NT2/D1 (cell line): Measurements from ENCODE around the gene IL11.

ENCODE experiments used
- DNase-seq: peaks from one replicate; pipeline ENCODE4 v3.0.0-alpha.2; 2011; ENCODE audit warnings: low read depth, low spot score
- H3K27me3 ChIP-seq: 2 replicates; pipeline ENCODE4 v1.6.0; 2011; ENCODE audit warnings: mild to moderate bottlenecking; ENCODE audit not compliant: insufficient read length, insufficient read depth
- H3K36me3 ChIP-seq: 2 replicates; pipeline ENCODE4 v1.6.1; 2011; ENCODE audit warnings: mild to moderate bottlenecking, low read length, mixed read lengths; ENCODE audit not compliant: insufficient read depth, insufficient read length
- H3K4me1 ChIP-seq: 2 replicates; pipeline ENCODE4 v1.5.1; 2011; ENCODE audit not compliant: insufficient read depth, insufficient read length
- H3K4me3 ChIP-seq: 2 replicates; pipeline ENCODE4 v1.5.1; 2011; ENCODE audit warnings: low read depth; ENCODE audit not compliant: insufficient read length
- H3K9ac ChIP-seq: 2 replicates; pipeline ENCODE4 v1.6.0; 2011; ENCODE audit warnings: low read depth; ENCODE audit not compliant: insufficient read length
- H3K9me3 ChIP-seq: 2 replicates; pipeline ENCODE4 v1.5.1; 2011; ENCODE audit warnings: mild to moderate bottlenecking, low read length; ENCODE audit not compliant: insufficient read depth
- SUZ12 ChIP-seq: IDR thresholded peaks from 2 replicates; pipeline ENCODE4 v1.6.1; 2011; ENCODE audit not compliant: insufficient read length, insufficient read depth; ENCODE audit errors: extremely low read depth
- YY1 ChIP-seq: IDR thresholded peaks from 2 replicates; pipeline ENCODE4 v1.6.1; 2011; ENCODE audit not compliant: insufficient read length, insufficient read depth
- ZNF274 ChIP-seq: IDR thresholded peaks from 2 replicates; pipeline ENCODE4 v1.6.1; 2011; ENCODE audit warnings: mild to moderate bottlenecking, low read depth, low read length

Gene IL11

GRCh38 chr19:55400281-55401087 is 30.2 kb upstream of the IL11 start:
- peaks cover 43% of the 10 kb centered on the region for H3K36me3 ChIP-seq
- H3K9ac ChIP-seq, result peak overlapping the region; percentile 21
- no peak for DNase-seq
- H3K4me3 ChIP-seq, result no peak overlapping the region
- H3K4me1 ChIP-seq, result peaks cover 11% of the 10 kb centered on the region
- no peaks in the 10 kb centered on the region for H3K27me3 ChIP-seq
- TF ChIP-seq SUZ12, result no peak
- no peak for TF ChIP-seq YY1
- TF ChIP-seq ZNF274, result no peak
- no peaks in the 10 kb centered on the region for H3K9me3 ChIP-seq

GRCh38 chr19:55398200-55398925 is 28.1 kb upstream of the IL11 start:
- Histone ChIP-seq H3K27me3 (no peaks in the 10 kb centered on the region), H3K9me3 (no peaks in the 10 kb centered on the region), H3K36me3 (peaks cover 28% of the 10 kb centered on the region), H3K4me3 (no peak overlapping the region), H3K9ac (no peak overlapping the region), H3K4me1 (peaks cover 11% of the 10 kb centered on the region)
- no peak for TF ChIP-seq YY1
- TF ChIP-seq SUZ12, result no peak
- no peak for TF ChIP-seq ZNF274
- DNase-seq, result no peak

DNA sequence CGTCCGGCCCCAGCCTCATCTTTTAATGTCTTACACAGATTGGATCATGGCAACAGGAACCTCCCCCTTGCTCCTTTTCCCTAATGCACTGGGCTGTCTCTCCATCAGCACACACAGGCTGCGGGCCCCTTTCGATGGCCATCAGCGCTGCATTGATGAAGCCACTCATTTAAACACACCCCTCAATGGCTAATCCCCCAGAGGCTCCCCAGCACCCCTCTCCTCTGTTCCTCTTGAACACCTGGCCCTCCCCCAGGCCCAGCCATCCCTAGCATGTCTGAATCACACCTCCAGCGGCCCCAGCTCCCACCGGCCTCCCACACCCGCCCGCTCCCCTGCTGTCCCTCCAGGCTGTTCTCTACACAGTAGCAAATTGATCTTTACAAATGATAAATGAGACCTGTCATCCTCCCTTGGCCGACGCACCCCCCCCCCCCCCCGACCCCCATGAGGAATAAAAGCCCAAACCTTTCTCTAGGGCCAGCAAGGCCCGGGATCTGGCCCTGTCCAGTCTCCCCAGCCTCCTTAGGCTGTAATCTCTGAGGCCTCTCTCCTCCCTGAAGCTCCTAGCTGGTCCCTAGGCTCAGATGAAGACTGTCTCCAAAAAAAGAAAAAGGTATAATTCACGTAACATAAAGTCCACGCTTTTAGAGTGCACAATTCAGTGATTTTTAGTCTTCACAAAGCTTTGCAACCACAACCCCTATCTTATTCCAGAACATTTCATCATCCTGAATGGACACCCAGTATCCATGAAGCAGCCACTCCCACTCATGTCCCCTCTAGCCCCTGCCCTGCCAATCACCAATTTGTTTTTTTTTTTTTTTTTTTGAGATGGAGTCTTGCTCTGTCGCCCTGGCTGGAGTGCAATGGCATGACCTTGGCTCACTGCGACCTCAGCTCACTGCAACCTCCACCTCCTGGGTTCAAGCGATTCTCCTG is 22.8 kb upstream of the IL11 start:
- H3K9me3 ChIP-seq, result no peaks in the 10 kb centered on the region
- H3K9ac ChIP-seq, result peak overlapping the region; percentile 67
- no peak for DNase-seq

DNA sequence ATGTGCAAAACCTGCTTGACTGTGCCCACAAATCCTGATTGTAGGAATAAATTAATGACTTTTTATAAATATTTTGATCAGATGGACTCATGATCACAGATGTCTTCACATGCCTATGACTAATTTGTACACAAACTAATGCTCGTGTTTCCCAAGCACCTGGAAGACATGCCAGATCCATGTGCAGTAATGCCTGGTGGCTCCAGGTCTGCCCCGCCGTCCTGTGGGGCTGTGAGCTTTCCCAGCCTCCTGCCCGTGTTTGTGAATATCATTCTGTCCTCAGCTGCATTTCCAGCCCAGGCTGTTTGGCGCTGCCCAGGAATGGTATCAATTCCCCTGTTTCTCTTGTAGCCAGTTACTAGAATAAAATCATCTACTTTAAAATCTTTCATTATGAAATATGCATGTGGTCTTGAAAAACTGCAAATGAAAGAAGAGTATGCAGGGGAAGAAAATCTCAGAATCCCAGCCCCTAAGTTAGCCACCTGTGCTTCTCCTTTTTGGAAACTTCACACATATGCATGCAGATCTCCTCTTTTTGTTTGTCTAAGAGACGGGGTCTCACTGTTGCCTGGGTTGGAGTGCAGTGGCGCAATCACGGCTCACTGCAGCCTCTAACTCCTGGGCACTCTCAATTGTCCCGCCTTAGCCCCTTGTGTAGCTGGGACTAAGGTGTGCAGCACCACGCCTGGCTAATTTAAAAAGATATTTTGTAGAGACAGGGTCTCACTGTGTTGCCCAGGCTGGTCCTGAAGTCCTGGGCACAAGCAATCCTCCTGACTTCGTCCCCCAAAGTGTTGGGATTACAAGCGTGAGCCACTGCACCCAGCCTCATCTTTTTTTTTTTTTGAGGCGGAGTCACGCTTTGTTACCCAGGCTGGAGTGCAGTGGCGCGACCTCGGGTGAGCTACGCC is 21.7 kb upstream of the IL11 start:
- no peaks in the 10 kb centered on the region for H3K27me3 ChIP-seq
- peaks cover 45% of the 10 kb centered on the region for H3K36me3 ChIP-seq
- TF ChIP-seq YY1, result no peak
- TF ChIP-seq SUZ12, result no peak
- no peak for TF ChIP-seq ZNF274
- H3K4me1 ChIP-seq, result peaks cover 39% of the 10 kb centered on the region
- DNase-seq, result no peak
- H3K4me3 ChIP-seq, result no peak overlapping the region
- peak overlapping the region; percentile 21 for H3K9ac ChIP-seq
- H3K9me3 ChIP-seq, result no peaks in the 10 kb centered on the region

More for the DNA sequence above, 22.8 kb upstream of the IL11 start:
- Histone ChIP-seq H3K27me3 (no peaks in the 10 kb centered on the region), H3K4me1 (peaks cover 31% of the 10 kb centered on the region), H3K4me3 (no peak overlapping the region), H3K36me3 (peaks cover 33% of the 10 kb centered on the region)
- no peak for TF ChIP-seq ZNF274

DNA sequence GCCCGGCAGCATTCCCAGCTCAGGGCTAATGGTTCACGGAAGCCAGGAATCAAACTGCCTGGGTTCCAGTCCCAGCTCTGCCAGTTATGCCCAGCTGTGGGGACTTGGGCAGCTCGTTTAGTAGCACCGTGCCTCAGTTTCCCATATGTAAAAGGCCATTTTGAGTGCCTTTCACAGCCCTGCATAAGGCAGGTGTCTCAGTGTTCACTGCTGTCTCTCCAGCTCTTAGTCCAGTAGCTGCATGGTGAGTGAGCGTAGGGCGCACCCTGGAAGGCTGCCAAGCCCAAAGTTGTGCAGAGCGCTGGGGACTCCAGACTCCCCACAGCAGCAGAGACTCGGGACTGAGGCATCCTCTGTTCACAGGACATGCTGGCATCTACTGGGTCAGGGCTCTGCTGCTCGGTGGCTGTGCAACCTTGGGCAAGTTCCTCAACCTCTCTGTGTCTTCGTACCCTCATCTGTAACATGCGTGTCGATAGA is 21.0 kb upstream of the IL11 start:
- H3K9me3 ChIP-seq, result no peaks in the 10 kb centered on the region
- peaks cover 52% of the 10 kb centered on the region for H3K36me3 ChIP-seq
- H3K9ac ChIP-seq, result no peak overlapping the region
- H3K4me1 ChIP-seq, result peaks cover 39% of the 10 kb centered on the region
- no peak for DNase-seq
- TF ChIP-seq ZNF274 (no peak), SUZ12 (no peak), YY1 (no peak)
- no peak overlapping the region for H3K4me3 ChIP-seq
- no peaks in the 10 kb centered on the region for H3K27me3 ChIP-seq

DNA sequence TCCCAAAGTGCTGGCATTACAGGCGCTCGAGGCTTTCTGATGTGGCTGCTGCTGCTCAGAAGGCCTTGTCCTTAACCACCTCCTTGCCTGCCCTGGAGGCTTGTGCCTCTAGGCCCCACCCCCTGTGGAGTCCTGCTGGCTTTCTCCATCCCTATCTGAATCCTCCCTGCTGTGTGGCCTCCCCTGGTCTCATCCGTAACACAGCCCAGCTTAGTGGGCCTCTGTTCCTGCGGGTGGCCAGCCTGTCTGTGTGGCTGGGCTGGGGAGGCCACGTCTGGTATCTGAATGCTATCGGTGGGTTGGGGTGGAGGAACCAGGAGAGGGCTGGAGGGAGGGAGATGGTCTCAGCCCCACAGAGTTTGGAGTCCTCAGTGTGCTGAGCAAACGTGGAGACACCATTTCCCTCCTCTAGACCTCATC is 20.2 kb upstream of the IL11 start:
- Histone ChIP-seq H3K4me1 (peaks cover 39% of the 10 kb centered on the region), H3K9me3 (no peaks in the 10 kb centered on the region), H3K36me3 (peaks cover 56% of the 10 kb centered on the region), H3K27me3 (no peaks in the 10 kb centered on the region), H3K4me3 (no peak overlapping the region), H3K9ac (peak overlapping the region; percentile 42)
- TF ChIP-seq ZNF274 (no peak), YY1 (no peak), SUZ12 (no peak)
- no peak for DNase-seq
